AG09319 (cell line): ENCODE results near the gene ZNF735.
"Not testable (repeated sequence)": the region's sequence is repeated elsewhere in the genome, so short reads cannot be mapped to it uniquely, and the experiment has no call there.

Source experiments
- DNase-seq: peaks from one replicate; pipeline ENCODE4 v3.0.0-alpha.2; 2010; ENCODE audit warnings: low read depth; ENCODE audit errors: extremely low read depth
- CTCF ChIP-seq: IDR thresholded peaks from 2 replicates; pipeline ENCODE4 v1.5.1; 2011; ENCODE audit warnings: low read depth, mild to moderate bottlenecking, inconsistent platforms, low read length, moderate library complexity

Gene ZNF735

GRCh38 chr7:64183126-64183742 lies 23.8 kb upstream of the ZNF735 start:
- peak; percentile 20 for TF ChIP-seq CTCF
- no peak for DNase-seq

GRCh38 chr7:64183827-64184372 lies 23.1 kb upstream of the ZNF735 start:
- TF ChIP-seq CTCF, result no peak
- DNase-seq, result no peak

GRCh38 chr7:64184376-64184775 lies 22.6 kb upstream of the ZNF735 start:
- no peak for DNase-seq
- TF ChIP-seq CTCF, result no peak

- no peak for DNase-seq
- TF ChIP-seq CTCF, result no peak
These were observed 19.6 kb upstream of the ZNF735 start for GRCh38 chr7:64187408-64187807.

GRCh38 chr7:64192148-64192704 lies 14.8 kb upstream of the ZNF735 start:
- no peak for TF ChIP-seq CTCF
- DNase-seq, result no peak

GRCh38 chr7:64192775-64193174 lies 14.2 kb upstream of the ZNF735 start:
- TF ChIP-seq CTCF, result no peak
- no peak for DNase-seq

- DNase-seq, result not testable (repeated sequence)
These were observed 12.8 kb downstream of the ZNF735 start for GRCh38 chr7:64219710-64220298.
